ENCODE results near the gene SEMA5A. TPM values are rescaled to one million over a fixed set of nuclear protein-coding genes. Genes with fewer than 3 reads are reported as not detected.

Gene SEMA5A
- total RNA-seq, 1 donor from 2014 or later = under 0.01 TPM

GRCh38 chr5:9332026-9332425 lies 213.8 kb downstream of the SEMA5A start:
- no peak for DNase-seq (ENCODE audit: low read depth in 2 of 2)

DNA sequence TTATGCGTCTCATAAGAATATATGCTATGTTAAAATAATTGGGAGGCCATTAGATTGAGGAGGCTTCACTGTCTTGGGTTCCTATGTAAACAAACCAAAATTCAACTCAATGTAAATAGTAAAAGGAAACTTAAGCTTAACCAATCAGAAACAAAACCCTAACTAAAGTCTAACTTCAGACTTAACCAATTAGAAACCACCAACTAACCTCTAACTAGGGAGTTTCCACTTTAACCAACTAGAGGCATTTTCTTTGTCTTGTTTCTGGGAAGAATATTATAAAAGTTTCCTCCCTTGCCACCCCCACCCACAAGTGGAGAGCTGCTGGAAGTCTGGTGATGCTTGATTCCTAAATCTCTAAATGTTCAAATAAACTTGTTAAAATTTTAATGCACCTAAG lies 214.5 kb downstream of the SEMA5A start:
- DNase-seq (ENCODE audit: low read depth in 2 of 2) = no peak

GRCh38 chr5:9329125-9329524 lies 216.8 kb downstream of the SEMA5A start:
- no peak for DNase-seq (ENCODE audit: low read depth in 2 of 2)

DNA sequence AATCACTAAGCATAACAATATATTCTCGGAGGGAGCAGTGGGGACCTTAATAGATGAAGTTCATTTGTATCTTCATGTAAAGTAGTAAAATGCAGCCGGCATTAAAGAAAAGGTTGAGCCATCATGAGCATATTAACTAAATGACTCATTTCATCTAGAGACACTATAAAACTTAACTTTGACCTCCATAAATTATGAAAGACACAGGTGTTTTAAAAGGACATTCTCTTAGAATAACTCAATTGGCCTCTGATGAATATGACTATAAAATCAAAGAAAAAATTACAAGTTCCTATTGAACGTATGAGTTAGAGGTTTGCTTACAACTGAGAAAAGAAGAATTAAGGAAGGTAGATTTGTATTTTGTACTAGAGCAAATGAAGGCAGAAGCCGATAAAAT lies 220.3 kb downstream of the SEMA5A start:
- DNase-seq (ENCODE audit: low read depth in 2 of 2) = no peak

GRCh38 chr5:9324348-9325077 lies 221.4 kb downstream of the SEMA5A start:
- no peak for DNase-seq (ENCODE audit: low read depth in 2 of 2)

DNA sequence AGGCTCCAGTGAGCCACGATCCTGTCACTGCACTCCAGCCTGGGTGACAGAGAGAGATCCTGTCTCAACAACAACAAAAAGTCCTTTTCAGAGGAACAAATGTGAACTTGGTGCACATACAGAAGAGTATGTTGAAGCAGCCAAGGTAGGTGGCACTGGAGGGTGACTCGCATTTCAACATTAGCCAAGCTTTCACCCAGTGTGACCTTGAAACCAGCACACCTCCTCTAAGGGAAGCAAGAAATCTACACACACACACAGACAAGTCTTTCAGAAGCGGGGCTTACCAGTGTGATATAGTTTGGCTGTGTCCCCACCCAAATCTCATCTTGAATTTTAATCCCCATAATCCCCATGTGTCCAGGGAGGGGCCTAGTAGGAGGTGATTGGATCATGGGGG lies 225.2 kb downstream of the SEMA5A start:
- DNase-seq (ENCODE audit: low read depth in 2 of 2) = no peak

DNA sequence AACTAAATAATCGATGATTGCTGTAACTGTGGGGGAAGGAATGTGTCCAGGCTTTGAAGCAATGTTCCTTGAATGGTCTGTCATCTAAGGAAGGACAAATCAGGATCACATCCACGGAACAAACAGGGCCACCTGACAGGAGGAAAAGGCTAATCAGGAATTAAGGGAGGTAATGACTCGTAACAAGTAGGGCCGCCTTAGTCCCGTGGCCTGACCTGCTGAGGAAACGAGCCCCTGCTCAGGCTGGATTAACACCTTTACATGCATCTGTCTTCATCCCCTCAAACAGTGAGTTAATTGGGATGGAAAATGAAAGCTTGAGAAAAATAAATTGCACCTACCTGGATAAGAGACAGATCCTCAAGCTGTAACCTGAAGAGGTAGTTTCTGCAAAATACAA lies 227.8 kb downstream of the SEMA5A start:
- no peak for DNase-seq (ENCODE audit: low read depth in 2 of 2)

DNA sequence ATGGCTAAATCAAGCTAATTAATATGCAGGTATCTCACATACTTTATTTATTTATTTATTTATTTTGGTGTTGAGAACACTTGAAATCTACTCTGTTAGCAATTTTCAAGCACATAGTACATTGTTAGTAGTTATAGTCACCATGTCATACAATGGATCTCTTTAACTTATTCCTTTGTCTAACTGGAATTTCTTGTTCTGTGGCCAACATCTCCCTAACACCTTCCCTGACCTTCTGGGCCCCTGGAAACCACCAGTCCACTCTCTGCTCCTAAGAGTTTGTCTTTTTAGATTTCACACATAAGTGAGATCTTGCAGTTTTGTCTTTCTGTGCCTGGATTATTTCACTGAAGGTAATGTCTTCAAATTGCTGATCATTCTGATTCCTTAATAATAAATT lies 229.1 kb downstream of the SEMA5A start:
- no peak for DNase-seq (ENCODE audit: low read depth in 2 of 2)

DNA sequence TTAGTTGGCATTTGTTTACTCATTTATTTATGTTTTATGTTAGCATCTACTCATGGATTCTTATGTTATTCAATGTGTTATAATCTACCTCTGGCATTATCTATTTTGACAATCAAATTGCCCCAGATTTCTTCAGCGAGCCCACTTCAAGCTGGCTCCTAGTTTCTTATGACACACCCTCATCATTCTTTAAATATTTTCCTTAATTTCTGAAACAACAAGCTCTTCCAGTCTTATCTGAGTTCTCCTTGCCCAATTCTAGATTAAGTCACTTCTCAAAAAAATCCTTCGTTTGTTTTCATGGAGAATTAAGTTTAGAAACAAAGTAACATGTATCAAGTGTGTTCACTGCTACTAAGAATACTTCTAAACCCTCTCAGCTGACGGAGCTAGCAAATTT lies 229.8 kb downstream of the SEMA5A start:
- DNase-seq (ENCODE audit: low read depth in 2 of 2) = no peak

- DNase-seq (ENCODE audit: low read depth in 2 of 2) = no peak
Observed at GRCh38 chr5:9314558-9314957, 231.3 kb downstream of the SEMA5A start.

GRCh38 chr5:9313751-9314150 lies 232.1 kb downstream of the SEMA5A start:
- DNase-seq (ENCODE audit: low read depth in 2 of 2) = no peak

GRCh38 chr5:9307150-9307549 lies 238.7 kb downstream of the SEMA5A start:
- DNase-seq (ENCODE audit: low read depth in 2 of 2) = no peak

GRCh38 chr5:9302218-9302617 lies 243.7 kb downstream of the SEMA5A start:
- DNase-seq (ENCODE audit: low read depth in 2 of 2) = no peak

- DNase-seq (ENCODE audit: low read depth in 2 of 2) = no peak
Observed at GRCh38 chr5:9301200-9301599, 244.7 kb downstream of the SEMA5A start.

DNA sequence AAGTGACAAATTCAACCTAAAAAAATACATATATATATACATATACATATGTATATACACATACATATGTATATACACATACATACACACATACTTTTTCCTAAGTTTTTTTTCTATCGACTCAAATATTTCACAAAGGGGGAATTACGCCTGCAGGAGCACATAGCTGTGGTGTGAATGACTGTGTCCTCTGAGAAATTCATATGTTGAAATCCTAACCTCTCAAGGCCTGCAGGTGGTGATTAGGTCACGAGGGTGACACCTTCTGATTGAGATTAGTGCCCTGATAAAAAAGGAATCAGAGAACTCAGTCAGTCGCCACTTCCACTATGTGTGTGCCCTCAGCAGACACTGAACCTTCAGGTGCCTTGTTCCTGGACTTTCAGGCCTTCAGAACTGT lies 248.7 kb downstream of the SEMA5A start:
- no peak for DNase-seq (ENCODE audit: low read depth in 2 of 2)

DNA sequence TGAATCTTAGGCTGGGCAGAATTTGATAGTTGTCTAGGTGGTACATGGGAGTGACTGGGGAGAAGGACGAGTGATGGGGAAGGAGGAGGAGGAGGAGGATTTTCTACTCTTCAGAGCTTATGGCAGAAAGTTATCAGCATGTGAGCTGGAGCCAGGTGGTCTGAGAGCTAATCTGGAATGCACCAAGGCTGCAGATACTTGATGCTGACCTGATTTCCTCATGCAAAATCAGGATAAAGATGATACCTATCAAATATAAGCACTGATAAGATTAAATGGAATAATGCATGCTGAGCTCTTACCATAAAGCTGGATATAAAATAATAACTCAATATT lies 250.4 kb downstream of the SEMA5A start:
- no peak for DNase-seq (ENCODE audit: low read depth in 2 of 2)

DNA sequence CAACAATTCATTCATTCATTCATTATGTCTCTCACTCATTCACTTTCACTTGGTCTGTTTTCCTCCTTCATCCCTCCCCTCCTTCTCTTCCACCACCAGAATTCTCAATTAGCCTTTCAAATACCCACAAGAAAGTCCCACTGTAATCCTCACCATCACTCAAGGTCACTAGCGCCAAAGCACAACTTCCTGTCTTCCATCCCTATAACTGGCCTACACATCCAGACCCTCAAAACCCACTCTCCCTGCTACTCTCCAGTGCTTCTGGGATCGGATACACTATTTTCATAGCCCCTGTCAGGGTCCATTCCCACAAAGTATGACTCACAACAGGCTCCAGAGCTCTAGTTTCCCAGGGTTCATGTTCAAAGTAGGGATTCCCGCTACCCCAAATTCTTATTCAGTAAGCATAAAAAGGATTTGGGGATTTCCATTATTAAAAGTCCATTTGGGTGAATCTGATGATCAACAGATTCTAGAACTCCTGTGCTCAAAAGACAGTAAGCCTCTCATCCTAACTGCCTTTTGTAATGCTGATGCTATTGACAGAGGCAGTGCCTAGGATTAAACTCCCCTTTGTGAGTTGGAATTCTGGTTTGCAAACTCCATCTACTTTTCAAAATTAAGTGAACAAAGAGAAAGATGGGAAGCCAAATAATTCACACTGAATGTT lies 250.9 kb downstream of the SEMA5A start:
- no peak for DNase-seq (ENCODE audit: low read depth in 2 of 2)

- no peak for DNase-seq (ENCODE audit: low read depth in 2 of 2)
Observed at GRCh38 chr5:9288234-9288633, 257.6 kb downstream of the SEMA5A start.

GRCh38 chr5:9284781-9285307 lies 261.0 kb downstream of the SEMA5A start:
- DNase-seq (ENCODE audit: low read depth in 2 of 2) = no peak

- DNase-seq (ENCODE audit: low read depth in 2 of 2) = no peak
Observed at GRCh38 chr5:9284272-9284671, 261.6 kb downstream of the SEMA5A start.

DNA sequence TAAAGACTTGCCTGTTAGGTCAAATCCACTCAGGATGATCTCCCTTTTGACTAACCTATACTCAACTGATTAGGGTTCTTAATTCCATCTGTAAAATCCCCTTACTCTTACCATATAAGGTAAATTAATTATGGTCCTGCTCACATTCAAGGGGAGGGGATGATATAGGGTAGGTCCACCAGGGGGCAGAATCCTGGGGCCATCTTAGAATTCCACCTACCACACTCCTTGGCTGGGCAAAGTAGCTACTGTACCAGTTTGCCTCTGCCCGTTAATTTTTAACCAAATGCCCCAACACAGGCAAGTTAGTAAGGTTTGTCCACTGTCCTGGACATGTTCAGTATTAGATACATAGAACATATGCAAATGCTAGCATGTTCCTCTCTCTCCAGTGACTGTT lies 262.4 kb downstream of the SEMA5A start:
- no peak for DNase-seq (ENCODE audit: low read depth in 2 of 2)

DNA sequence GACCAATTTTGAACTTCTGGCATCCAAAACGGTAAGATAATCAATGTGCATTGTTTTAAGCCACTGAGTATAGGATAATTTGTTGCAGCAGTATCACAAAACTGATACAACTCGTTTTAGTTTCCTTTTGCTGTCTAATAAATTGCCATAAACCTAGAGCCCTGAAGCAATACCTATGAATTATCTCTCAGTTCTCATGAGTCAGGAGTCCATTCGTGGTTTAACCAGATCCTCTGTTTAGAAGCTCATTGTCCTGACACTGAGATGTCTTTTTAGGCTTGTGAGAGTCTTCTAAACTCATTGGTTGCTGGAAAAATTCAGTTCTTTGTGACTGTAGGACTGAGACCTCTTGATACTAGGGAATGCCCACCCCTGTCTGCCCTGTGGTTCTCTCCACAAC lies 262.9 kb downstream of the SEMA5A start:
- no peak for DNase-seq (ENCODE audit: low read depth in 2 of 2)

- no peak for DNase-seq (ENCODE audit: low read depth in 2 of 2)
Observed at GRCh38 chr5:9282211-9282610, 263.7 kb downstream of the SEMA5A start.
